H1 (cell line): ENCODE data around the gene TM9SF3. TPM values are rescaled to one million over a fixed set of nuclear protein-coding genes. Genes with fewer than 3 reads are reported as not detected.

Experiments used
- CTCF ChIA-PET: fragments of 300-600 bp; sonication (Branson Sonifier 250); formaldehyde crosslinking; loops from one replicate; lab custom pipeline; 2021; ENCODE audit not compliant: partially characterized antibody; lab: Charles Lee
- POLR2A ChIA-PET: fragments of 300-600 bp; sonication (Branson Sonifier 250); formaldehyde crosslinking; loops from one replicate; lab custom pipeline; 2021; ENCODE audit warnings: inconsistent platforms; ENCODE audit not compliant: partially characterized antibody; lab: Charles Lee
- DNase-seq, 2 experiments: peaks; one replicate each; pipeline versions ENCODE4 v3.0.0 to v3.0.0-alpha.2; 2010 to 2022; ENCODE audit warnings: low spot score in 2 of 2, low read depth in 1 of 2, mixed read lengths in 1 of 2
- FAIRE-seq: peaks from 2 replicates; lab custom pipeline; 2011; peaks lifted over from hg19 to GRCh38; lab: Jason Lieb, UNC
- H2AFZ ChIP-seq: 2 replicates; pipeline ENCODE4 v1.8.1; 2012; ENCODE audit warnings: low read length, inconsistent platforms
- H2AK5ac ChIP-seq: 2 replicates; pipeline ENCODE4 v1.6.1; 2013; ENCODE audit warnings: low read depth, low read length
- H2BK120ac ChIP-seq: replicated peaks from 2 replicates; pipeline ENCODE3; 2013; ENCODE audit warnings: low read depth, low read length, inconsistent platforms
- H2BK12ac ChIP-seq: 2 replicates; pipeline ENCODE4 v1.6.1; 2013; ENCODE audit warnings: low read depth, low read length
- H2BK15ac ChIP-seq: 2 replicates; pipeline ENCODE4 v1.6.1; 2013; ENCODE audit warnings: low read length
- H2BK20ac ChIP-seq: 2 replicates; pipeline ENCODE4 v1.6.1; 2013; ENCODE audit warnings: low read length
- H2BK5ac ChIP-seq: 2 replicates; pipeline ENCODE4 v1.6.1; 2013; ENCODE audit warnings: low read depth, low read length
- H3K14ac ChIP-seq: 2 replicates; pipeline ENCODE4 v1.6.1; 2013; ENCODE audit warnings: inconsistent platforms; ENCODE audit not compliant: insufficient read length
- H3K18ac ChIP-seq: 2 replicates; pipeline ENCODE4 v1.6.1; 2013; ENCODE audit warnings: low read length; ENCODE audit errors: extremely low read depth
- H3K23ac ChIP-seq: 2 replicates; pipeline ENCODE4 v1.6.1; 2013; ENCODE audit warnings: inconsistent platforms; ENCODE audit not compliant: insufficient read length
- H3K23me2 ChIP-seq: 2 replicates; pipeline ENCODE4 v1.6.1; 2013; ENCODE audit warnings: low read depth, low read length
- H3K27ac ChIP-seq: 2 replicates; pipeline ENCODE4 v1.6.1; 2011; ENCODE audit warnings: low read depth, low read length, inconsistent platforms
- H3K27me3 ChIP-seq, 4 experiments: replicated peaks in 1 of 4; 1 replicate in 1 of 4; 2 replicates in 3 of 4; pipeline versions ENCODE4 v1.6.1 to v1.8.1; 2011 to 2013; ENCODE audit warnings: low read length in 3 of 4, mild to moderate bottlenecking in 3 of 4, inconsistent platforms in 2 of 4, mixed read lengths in 2 of 4, moderate library complexity in 1 of 4; ENCODE audit not compliant: control insufficient read depth in 3 of 4, insufficient read depth in 3 of 4; ENCODE audit errors: extremely low read depth in 1 of 4
- H3K36me3 ChIP-seq, 4 experiments: 2 replicates each; pipeline versions ENCODE4 v1.6.1 to v1.8.1; 2011 to 2013; ENCODE audit warnings: mild to moderate bottlenecking in 4 of 4, low read length in 3 of 4, moderate library complexity in 2 of 4, control low read depth in 1 of 4, inconsistent platforms in 1 of 4; ENCODE audit not compliant: insufficient read depth in 4 of 4, control insufficient read depth in 2 of 4
- H3K4ac ChIP-seq: replicated peaks from 2 replicates; pipeline ENCODE3; 2013; ENCODE audit warnings: low read length, low read depth, mixed read lengths, inconsistent platforms; ENCODE audit not compliant: insufficient read length
- H3K4me1 ChIP-seq, 4 experiments: replicated peaks in 1 of 4; 1 replicate in 1 of 4; 2 replicates in 3 of 4; pipeline versions ENCODE4 v1.6.1 to v1.8.1; 2011 to 2013; ENCODE audit warnings: low read length in 3 of 4, inconsistent platforms in 2 of 4, mixed read lengths in 1 of 4; ENCODE audit not compliant: insufficient read depth in 4 of 4, control insufficient read depth in 3 of 4
- H3K4me2 ChIP-seq, 2 experiments: 2 replicates each; pipeline versions ENCODE4 v1.6.1 to v1.8.1; 2011 to 2013; ENCODE audit warnings: low read depth in 2 of 2, low read length in 2 of 2, control low read depth in 1 of 2, inconsistent platforms in 1 of 2, mild to moderate bottlenecking in 1 of 2; ENCODE audit not compliant: insufficient read depth in 1 of 2
- H3K4me3 ChIP-seq, 4 experiments: fragments of 200-600, 300-600 bp in 1 of 4; sonication (generic), shearing (Covaris generic), sonication (Bioruptor Twin) in 1 of 4; 2 replicates each; pipeline versions ENCODE4 v1.5.1 to v1.8.1; 2011 to 2016; ENCODE audit warnings: low read length in 4 of 4, low read depth in 3 of 4, control low read depth in 2 of 4, inconsistent platforms in 2 of 4, mild to moderate bottlenecking in 2 of 4, mixed read lengths in 1 of 4, moderate library complexity in 1 of 4; ENCODE audit not compliant: insufficient read depth in 2 of 4; ENCODE audit errors: extremely low read depth in 1 of 4
- H3K56ac ChIP-seq: replicated peaks from 2 replicates; pipeline ENCODE3; 2013; ENCODE audit warnings: low read depth, mild to moderate bottlenecking, mixed read lengths, low read length, inconsistent platforms; ENCODE audit not compliant: insufficient read length
- H3K79me1 ChIP-seq: 2 replicates; pipeline ENCODE4 v1.6.1; 2013; ENCODE audit warnings: low read depth, low read length, control low read depth
- H3K79me2 ChIP-seq, 2 experiments: 2 replicates each; pipeline versions ENCODE4 v1.6.1 to v1.8.1; 2012 to 2013; ENCODE audit warnings: low read length in 2 of 2, mild to moderate bottlenecking in 2 of 2, inconsistent platforms in 1 of 2; ENCODE audit not compliant: insufficient read depth in 2 of 2, control insufficient read depth in 1 of 2
- H3K9ac ChIP-seq, 4 experiments: replicated peaks in 1 of 4; 1 replicate in 1 of 4; 2 replicates in 3 of 4; pipeline versions ENCODE4 v1.6.1 to v1.8.1; 2011 to 2013; ENCODE audit warnings: low read depth in 3 of 4, low read length in 3 of 4, control low read depth in 2 of 4, mild to moderate bottlenecking in 2 of 4, moderate library complexity in 2 of 4, inconsistent platforms in 1 of 4; ENCODE audit errors: extremely low read depth in 1 of 4
- H3K9me3 ChIP-seq, 2 experiments: 2 replicates each; pipeline versions ENCODE4 v1.6.1 to v1.8.1; 2012 to 2013; ENCODE audit warnings: mild to moderate bottlenecking in 2 of 2, moderate library complexity in 2 of 2, control low read depth in 1 of 2, inconsistent platforms in 1 of 2, low read depth in 1 of 2, low read length in 1 of 2, mixed read lengths in 1 of 2; ENCODE audit not compliant: insufficient read depth in 2 of 2
- H4K20me1 ChIP-seq, 2 experiments: replicated peaks in 1 of 2; 2 replicates each; pipeline versions ENCODE3 to v1.8.1; 2011 to 2013; ENCODE audit warnings: inconsistent platforms in 2 of 2, low read length in 2 of 2, mild to moderate bottlenecking in 1 of 2; ENCODE audit not compliant: insufficient read depth in 2 of 2, control insufficient read depth in 1 of 2
- H4K5ac ChIP-seq: 2 replicates; pipeline ENCODE4 v1.6.1; 2013; ENCODE audit warnings: low read length, low read depth, mixed read lengths, inconsistent platforms; ENCODE audit not compliant: insufficient read length
- H4K8ac ChIP-seq: 2 replicates; pipeline ENCODE4 v1.8.0; 2013; ENCODE audit warnings: mild to moderate bottlenecking, moderate library complexity, low read length, inconsistent platforms; ENCODE audit not compliant: insufficient read depth; ENCODE audit errors: extremely low read depth
- H4K91ac ChIP-seq: replicated peaks from 2 replicates; pipeline ENCODE3; 2013; ENCODE audit warnings: low read length, mixed read lengths, inconsistent platforms; ENCODE audit not compliant: insufficient read length
- MAFK ChIP-seq: IDR thresholded peaks from 2 replicates; pipeline ENCODE4 v1.6.1; 2012; ENCODE audit warnings: low read depth, mild to moderate bottlenecking, improper control_type of control experiment, low read length
- WGBS, 2 experiments: shearing (Covaris generic) in 1 of 2; methylation state at CpG; one replicate each; pipeline versions ENCODE4 v1.1.6 to v1.1.7; 2013 to 2015; ENCODE audit warnings: low lambda C conversion rate in 2 of 2, mixed read lengths in 2 of 2, inconsistent platforms in 1 of 2, low coverage in 1 of 2, missing lambda C conversion rate in 1 of 2; ENCODE audit not compliant: insufficient replicate concordance in 2 of 2, insufficient coverage in 1 of 2, insufficient read length in 1 of 2; ENCODE audit errors: extremely low coverage in 1 of 2, missing lambda C conversion rate in 1 of 2; 5-methylcytosine and 5-hydroxymethylcytosine counted together
- polyA plus RNA-seq, 7 experiments: library from polyadenylated mRNA; depleted of rRNA in 3 of 7; stranded (reverse) in 5 of 7; unstranded in 2 of 7; fragments of >200 nt in 5 of 7; fragments of 200-250 nt in 2 of 7; gene quantifications; 1 replicate in 5 of 7; 2 replicates in 1 of 7; 4 replicates in 1 of 7; pipeline versions ENCODE4 v1.2.1 to v1.2.3, GENCODE V29; 2011 to 2013; ENCODE audit warnings: missing spikeins in 2 of 7, mixed read lengths in 2 of 7
- total RNA-seq: library from RNA; stranded (reverse); fragmentation: NEBNext Ultra II Directional; extraction: Animal tissue kit (Norgen Biotek cat#: 25700); gene quantifications from 2 replicates; pipeline ENCODE4 v1.2.1, GENCODE V29; 2021
- TF ChIP-seq, protein P1 (sequence below): IDR thresholded peaks from 2 replicates; pipeline ENCODE4 v1.6.1; 2011; ENCODE audit warnings: low read length, improper control_type of control experiment

TM9SF3 gene
- total and polyA plus RNA-seq, 2 of the 8 experiments (the other 6 are each of a cell fraction or from before 2014, with no cell fraction given), result 123 to 127 TPM

DNA sequence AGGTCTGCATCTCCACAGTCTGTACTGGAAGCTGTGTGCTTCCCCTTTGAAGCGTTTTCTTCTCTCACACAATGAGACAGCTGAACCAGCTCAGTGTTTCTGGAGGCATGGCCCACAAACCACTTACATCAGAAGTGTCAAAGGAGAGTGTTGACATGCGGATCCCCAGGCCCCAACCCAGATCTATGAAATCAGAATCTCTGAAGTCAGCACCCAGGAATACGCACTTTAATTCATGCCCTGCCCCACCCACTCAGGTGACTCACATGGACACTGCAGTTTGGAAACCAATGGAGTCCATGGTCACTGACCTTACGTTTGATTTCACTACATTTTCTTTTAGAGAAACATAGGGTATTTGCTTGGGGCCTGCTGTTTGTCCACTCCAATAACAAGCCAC, 92.1 kb downstream of the TM9SF3 start:
- Histone ChIP-seq H3K4me2 (no peak overlapping the region), H3K27ac (no peak overlapping the region), H3K79me2 (no peaks in the 10 kb centered on the region), H2BK5ac (no peak overlapping the region), H3K9me3 (no peaks in the 10 kb centered on the region), H3K27me3 (no peaks in the 10 kb centered on the region), H2AK5ac (no peak overlapping the region), H2BK20ac (no peak overlapping the region), H3K23ac (no peak overlapping the region), H2BK12ac (no peak overlapping the region), H3K4ac (no peak overlapping the region), H3K56ac (no peak overlapping the region), H3K14ac (no peak overlapping the region), H2BK15ac (no peak overlapping the region), H2BK120ac (no peak overlapping the region), H3K36me3 (no peaks in the 10 kb centered on the region), H3K79me1 (no peaks in the 10 kb centered on the region), H3K18ac (no peak overlapping the region), H4K91ac (no peak overlapping the region), H4K8ac (no peak overlapping the region), H4K5ac (no peak overlapping the region), H3K4me3 (no peak overlapping the region), H4K20me1 (no peaks in the 10 kb centered on the region), H3K23me2 (no peaks in the 10 kb centered on the region), H3K9ac (no peak overlapping the region), H2AFZ (no peak overlapping the region), H3K4me1 (peaks cover 0 to 3% (median 0%) of the 10 kb centered on the region in 4 experiments; a peak in 1 of 7 replicates)
- FAIRE-seq (no peak), DNase-seq (no peak)
- ChIA-PET POLR2A (no interaction called here), CTCF (interaction anchor here (0.8 to 13.1 kb wide), 6 partner anchors 9 to 124 kb away, joined by 3 to 276 read pairs (median 4); partner anchors contain the start of gene TLL2)
- WGBS, 2 experiments, result 87% methylated on average over 4 of the region's 4 CpGs; no CpG with 5 or more reads in 1 of the 2 experiments
- TF ChIP-seq, protein P1, sequence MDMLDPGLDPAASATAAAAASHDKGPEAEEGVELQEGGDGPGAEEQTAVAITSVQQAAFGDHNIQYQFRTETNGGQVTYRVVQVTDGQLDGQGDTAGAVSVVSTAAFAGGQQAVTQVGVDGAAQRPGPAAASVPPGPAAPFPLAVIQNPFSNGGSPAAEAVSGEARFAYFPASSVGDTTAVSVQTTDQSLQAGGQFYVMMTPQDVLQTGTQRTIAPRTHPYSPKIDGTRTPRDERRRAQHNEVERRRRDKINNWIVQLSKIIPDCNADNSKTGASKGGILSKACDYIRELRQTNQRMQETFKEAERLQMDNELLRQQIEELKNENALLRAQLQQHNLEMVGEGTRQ, result no peak
- no peak for TF ChIP-seq MAFK
